ENCODE measurements around the gene TTC39C. TPM values are rescaled to one million over a fixed set of nuclear protein-coding genes. Genes with fewer than 3 reads are reported as not detected.

Gene TTC39C
- total and polyA plus RNA-seq, 9 donors, result 7.2 to 31.0 (median 14.0) TPM

GRCh38 chr18:24068945-24069693, 54.6 kb downstream of the TTC39C start:
- no peaks in the 10 kb centered on the region for H3K4me1 ChIP-seq (ENCODE audit: insufficient read depth)
- no peaks in the 10 kb centered on the region for H3K27me3 ChIP-seq
- intact Hi-C loops (cut with DNase I), result no loop called here
- no peak overlapping the region for H3K4me3 ChIP-seq
- 80 to 85% (median 85%) methylated on average over 7 of the region's 7 CpGs for WGBS, 3 donors
- no peak overlapping the region for H3K27ac ChIP-seq
- H3K36me3 ChIP-seq, result no peaks in the 10 kb centered on the region
- no peaks in the 10 kb centered on the region for H3K9me3 ChIP-seq
- TF ChIP-seq CTCF (IDR thresholded peaks at IDR 0.05), result no peak
- no peak for TF ChIP-seq POLR2A (IDR thresholded peaks at IDR 0.05)
- no peak for TF ChIP-seq EP300 (IDR thresholded peaks at IDR 0.05)
- no peak for DNase-seq

- no peak for TF ChIP-seq EP300 (IDR thresholded peaks at IDR 0.05)
- TF ChIP-seq POLR2A (IDR thresholded peaks at IDR 0.05), result no peak
- TF ChIP-seq CTCF (IDR thresholded peaks at IDR 0.05), result no peak
- WGBS, 3 donors, result 91 to 93% (median 92%) methylated on average over 9 of the region's 9 CpGs
- intact Hi-C loops (cut with DNase I), result no loop called here
- DNase-seq, result no peak
- H3K36me3 ChIP-seq, result no peaks in the 10 kb centered on the region
- no peaks in the 10 kb centered on the region for H3K27me3 ChIP-seq
- no peaks in the 10 kb centered on the region for H3K9me3 ChIP-seq
- peaks cover 2% of the 10 kb centered on the region for H3K4me1 ChIP-seq (ENCODE audit: insufficient read depth)
- no peak overlapping the region for H3K27ac ChIP-seq
- no peak overlapping the region for H3K4me3 ChIP-seq
Observed at GRCh38 chr18:24071029-24071428, 56.5 kb downstream of the TTC39C start.

GRCh38 chr18:24071779-24072178, 57.2 kb downstream of the TTC39C start:
- TF ChIP-seq EP300 (IDR thresholded peaks at IDR 0.05) (no peak), POLR2A (IDR thresholded peaks at IDR 0.05) (no peak), CTCF (IDR thresholded peaks at IDR 0.05) (no peak)
- intact Hi-C loops (cut with DNase I), result no loop called here

GRCh38 chr18:24072743-24073142, 58.2 kb downstream of the TTC39C start:
- intact Hi-C loops (cut with DNase I), result no loop called here
- no peak for DNase-seq
- H3K27me3 ChIP-seq, result no peaks in the 10 kb centered on the region
- no peak for TF ChIP-seq CTCF (IDR thresholded peaks at IDR 0.05)
- no peaks in the 10 kb centered on the region for H3K36me3 ChIP-seq
- no peak overlapping the region for H3K4me3 ChIP-seq
- peaks cover 7% of the 10 kb centered on the region for H3K4me1 ChIP-seq (ENCODE audit: insufficient read depth)
- H3K9me3 ChIP-seq, result no peaks in the 10 kb centered on the region
- no peak overlapping the region for H3K27ac ChIP-seq
- 90 to 95% (median 93%) methylated on average over 1 of the region's 1 CpG for WGBS, 3 donors

More at GRCh38 chr18:24071779-24072178, 57.2 kb downstream of the TTC39C start:
- Histone ChIP-seq H3K9me3 (no peaks in the 10 kb centered on the region), H3K4me1 (ENCODE audit: insufficient read depth) (peaks cover 4% of the 10 kb centered on the region), H3K36me3 (no peaks in the 10 kb centered on the region), H3K27me3 (no peaks in the 10 kb centered on the region), H3K4me3 (no peak overlapping the region), H3K27ac (no peak overlapping the region)
- DNase-seq, result no peak
